Omental fat pad (tissue), 4 donors: ENCODE measurements around the gene NME3. TPM values are rescaled to one million over a fixed set of nuclear protein-coding genes. Genes with fewer than 3 reads are reported as not detected.
"Not testable (repeated sequence)": the region's sequence is repeated elsewhere in the genome, so short reads cannot be mapped to it uniquely, and the experiment has no call there.

Experiments
- ATAC-seq: fragments of 150-250 bp; one replicate; pipeline ENCODE4 v1.9.1; 2016; ENCODE audit warnings: mild to moderate bottlenecking, moderate library complexity; ENCODE audit not compliant: low FRiP score
- DNase-seq: peaks from one replicate; pipeline ENCODE4 v3.0.0-alpha.2; 2019; ENCODE audit warnings: low spot score
- total RNA-seq, 4 donors: library from RNA; depleted of rRNA; stranded (reverse); fragments of >200 nt; gene quantifications; one replicate each; pipeline ENCODE4 v1.1.0, GENCODE V29; 2016
- TF ChIP-seq, protein P1 (sequence below), 3 donors: fragments of 450-650 bp; IDR thresholded peaks; one replicate each; pipeline ENCODE4 v1.5.1; 2016 to 2017; ENCODE audit warnings: antibody characterized with exemption in 3 of 3, mild to moderate bottlenecking in 3 of 3, moderate library complexity in 2 of 3

Gene NME3
- total RNA-seq, 4 donors from 2014 or later: 51.4 to 83.2 (median 69.6) TPM

GRCh38 chr16:1809281-1809801 lies 38.0 kb upstream of the NME3 start:
- TF ChIP-seq, protein P1, sequence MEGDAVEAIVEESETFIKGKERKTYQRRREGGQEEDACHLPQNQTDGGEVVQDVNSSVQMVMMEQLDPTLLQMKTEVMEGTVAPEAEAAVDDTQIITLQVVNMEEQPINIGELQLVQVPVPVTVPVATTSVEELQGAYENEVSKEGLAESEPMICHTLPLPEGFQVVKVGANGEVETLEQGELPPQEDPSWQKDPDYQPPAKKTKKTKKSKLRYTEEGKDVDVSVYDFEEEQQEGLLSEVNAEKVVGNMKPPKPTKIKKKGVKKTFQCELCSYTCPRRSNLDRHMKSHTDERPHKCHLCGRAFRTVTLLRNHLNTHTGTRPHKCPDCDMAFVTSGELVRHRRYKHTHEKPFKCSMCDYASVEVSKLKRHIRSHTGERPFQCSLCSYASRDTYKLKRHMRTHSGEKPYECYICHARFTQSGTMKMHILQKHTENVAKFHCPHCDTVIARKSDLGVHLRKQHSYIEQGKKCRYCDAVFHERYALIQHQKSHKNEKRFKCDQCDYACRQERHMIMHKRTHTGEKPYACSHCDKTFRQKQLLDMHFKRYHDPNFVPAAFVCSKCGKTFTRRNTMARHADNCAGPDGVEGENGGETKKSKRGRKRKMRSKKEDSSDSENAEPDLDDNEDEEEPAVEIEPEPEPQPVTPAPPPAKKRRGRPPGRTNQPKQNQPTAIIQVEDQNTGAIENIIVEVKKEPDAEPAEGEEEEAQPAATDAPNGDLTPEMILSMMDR (IDR thresholded peaks at IDR 0.05): no peak
- DNase-seq (no peak), ATAC-seq (no peak)

- ATAC-seq (no peak), DNase-seq (no peak)
- TF ChIP-seq, protein P1 (IDR thresholded peaks at IDR 0.05): no peak
These were observed 37.3 kb upstream of the NME3 start for GRCh38 chr16:1808691-1809090.

DNA sequence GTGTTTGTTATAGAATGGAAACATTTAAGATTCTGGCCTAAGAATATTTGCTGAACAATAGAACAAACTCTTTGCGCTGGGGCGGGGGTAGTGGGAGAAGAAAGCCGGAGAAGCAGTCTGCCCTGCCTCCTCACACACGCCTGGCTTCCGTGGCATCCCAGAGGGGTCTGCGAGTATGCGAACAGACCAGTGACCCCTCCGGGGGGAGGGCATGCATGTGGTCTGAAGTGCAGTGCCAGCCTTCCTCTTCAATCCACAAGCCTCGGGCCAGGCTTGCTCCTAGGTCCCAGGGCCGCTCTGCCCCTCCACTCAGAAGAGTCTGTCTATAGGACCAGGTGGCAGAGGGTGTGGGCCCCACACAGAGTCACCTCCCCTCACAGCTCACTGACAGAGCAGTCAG lies 36.3 kb upstream of the NME3 start:
- ATAC-seq (no peak), DNase-seq (no peak)
- TF ChIP-seq, protein P1 (IDR thresholded peaks at IDR 0.05): no peak

DNA sequence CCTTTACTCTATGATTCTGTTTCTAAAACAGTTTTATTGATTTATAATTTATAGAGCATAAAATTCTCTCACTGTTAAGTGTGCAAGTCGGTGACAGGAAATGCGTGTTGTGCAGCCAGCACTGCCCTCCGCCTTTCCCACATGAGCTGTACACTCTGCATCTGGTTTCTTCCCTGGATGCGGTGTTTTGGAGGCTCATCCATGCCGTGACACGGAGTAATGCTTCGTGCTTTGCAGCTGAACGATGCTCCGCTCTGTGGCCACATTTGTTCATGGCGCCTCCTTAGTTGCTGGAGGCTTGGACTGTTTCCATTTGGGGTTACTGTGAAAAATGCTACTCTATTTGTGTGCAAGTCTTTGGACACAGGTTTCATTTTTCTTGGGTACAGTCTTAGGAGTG lies 29.4 kb upstream of the NME3 start:
- no peak for DNase-seq

DNA sequence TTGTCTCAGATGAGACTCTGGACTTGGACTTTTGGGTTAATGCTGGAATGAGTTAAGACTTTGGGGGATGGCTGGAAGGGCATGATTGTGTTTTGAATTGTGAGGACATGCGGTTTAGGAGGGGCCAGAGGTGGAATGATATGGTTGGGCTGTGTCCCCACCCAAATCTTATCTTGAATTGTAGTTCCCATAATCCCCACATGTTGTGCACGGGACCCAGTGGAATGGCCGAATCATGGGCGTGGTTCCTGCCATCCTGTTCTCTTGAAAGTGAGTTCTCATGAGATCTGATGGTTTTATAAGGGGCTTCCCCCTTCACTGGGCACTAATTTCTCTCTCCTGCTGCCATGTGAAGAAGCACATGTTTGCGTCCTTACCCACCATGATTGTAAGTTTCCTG lies 27.9 kb upstream of the NME3 start:
- not testable (repeated sequence) for DNase-seq, ATAC-seq

More for the DNA sequence above, 29.4 kb upstream of the NME3 start:
- TF ChIP-seq, protein P1 (IDR thresholded peaks at IDR 0.05): no peak
- ATAC-seq: no peak

DNA sequence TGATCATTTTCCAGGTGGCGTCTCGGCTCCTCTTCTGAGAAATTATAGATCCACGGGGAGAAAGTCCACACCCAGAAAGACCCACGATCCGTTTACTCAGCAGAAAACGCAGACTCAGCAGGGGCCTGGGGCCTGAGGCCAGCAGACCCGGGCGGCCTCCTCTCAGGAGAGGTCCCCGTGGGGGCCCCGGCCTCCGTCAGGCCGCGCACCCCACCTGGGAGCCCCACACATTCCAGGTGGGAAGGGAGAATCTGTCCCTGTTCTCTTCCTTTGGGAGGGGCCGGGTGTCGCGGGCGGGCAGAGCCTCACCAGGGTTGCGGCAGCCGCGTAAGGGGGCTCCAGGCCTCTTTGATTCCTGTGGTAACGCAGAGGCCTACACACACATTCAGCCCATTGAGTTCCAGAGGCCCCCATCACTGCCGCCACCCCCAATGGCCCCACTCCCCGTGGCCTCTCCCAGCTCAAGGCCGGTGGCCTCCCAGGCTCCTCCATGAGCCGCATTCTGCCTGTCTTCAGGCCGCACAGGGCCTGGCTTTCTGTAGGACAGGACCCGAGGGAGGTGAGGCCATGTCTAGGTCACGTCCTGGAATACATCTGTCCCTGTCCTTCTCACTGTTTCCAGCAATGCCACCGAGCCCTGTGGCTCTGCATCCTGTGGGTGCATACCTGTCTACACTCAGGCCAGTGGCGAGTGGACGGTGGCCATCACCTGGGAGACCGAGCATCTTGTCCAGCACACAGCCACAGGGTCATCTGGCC lies 23.7 kb upstream of the NME3 start:
- no peak for DNase-seq
- TF ChIP-seq, protein P1 (IDR thresholded peaks at IDR 0.05): no peak
- ATAC-seq: no peak

GRCh38 chr16:1794221-1794871 lies 23.0 kb upstream of the NME3 start:
- TF ChIP-seq, protein P1 (IDR thresholded peaks at IDR 0.05): no peak
- DNase-seq: no peak
- no peak for ATAC-seq
